ENCODE data around the gene GUF1.

Gene GUF1

GRCh38 chr4:44678094-44679041 lies at the start of gene GUF1:
TSS of gene GUF1 (plus strand) at chr4:44678420. CDS start at chr4:44678623, 203 bp downstream.
- no peak for TF ChIP-seq CTCF (IDR thresholded peaks at IDR 0.05)

- peak; percentile 71 for TF ChIP-seq CTCF (IDR thresholded peaks at IDR 0.05)
Measured at GRCh38 chr4:44629280-44629866, 48.8 kb upstream of the GUF1 start.

- peak; percentile 49 for TF ChIP-seq CTCF (IDR thresholded peaks at IDR 0.05)
Measured at GRCh38 chr4:44632089-44632488, 46.1 kb upstream of the GUF1 start.

GRCh38 chr4:44632733-44633132 lies 45.5 kb upstream of the GUF1 start:
- TF ChIP-seq CTCF (IDR thresholded peaks at IDR 0.05), result no peak

- TF ChIP-seq CTCF (IDR thresholded peaks at IDR 0.05), result no peak
Measured at GRCh38 chr4:44638091-44638490, 40.1 kb upstream of the GUF1 start.

- TF ChIP-seq CTCF (IDR thresholded peaks at IDR 0.05), result no peak
Measured at GRCh38 chr4:44646151-44646550, 32.1 kb upstream of the GUF1 start.

GRCh38 chr4:44651425-44651824 lies 26.8 kb upstream of the GUF1 start, which contains the start of gene YIPF7:
TSS of gene YIPF7 (minus strand) at chr4:44651625. CDS start at chr4:44650100, 1,525 bp downstream.
- no peak for TF ChIP-seq CTCF (IDR thresholded peaks at IDR 0.05)

All from LNCAP (cell line).